Inflammatory macrophage (primary cell): ENCODE measurements around the gene LRRK1.

ENCODE experiments used
- DNase-seq, 2 donors: peaks; one replicate each; pipeline ENCODE4 v3.0.0-alpha.2; 2020 to 2022

Gene LRRK1

GRCh38 chr15:100937171-100937570, 18.0 kb downstream of the LRRK1 start:
- no peak for DNase-seq

GRCh38 chr15:100939791-100940190, 20.6 kb downstream of the LRRK1 start:
- DNase-seq: peak; percentile 59 to 65

GRCh38 chr15:100940767-100941379, 21.7 kb downstream of the LRRK1 start:
- DNase-seq: peak; percentile 93 to 96

- DNase-seq: peak in 1 of 2 donors; percentile 82
These were observed 22.4 kb downstream of the LRRK1 start for GRCh38 chr15:100941536-100941935.

- no peak for DNase-seq
These were observed 23.7 kb downstream of the LRRK1 start for GRCh38 chr15:100942656-100943425.

GRCh38 chr15:100944244-100944895, 25.2 kb downstream of the LRRK1 start:
- no peak for DNase-seq

- DNase-seq: no peak
These were observed 25.8 kb downstream of the LRRK1 start for GRCh38 chr15:100944986-100945385.

- no peak for DNase-seq
These were observed 28.7 kb downstream of the LRRK1 start for GRCh38 chr15:100947760-100948429.

GRCh38 chr15:100948430-100948762, 29.2 kb downstream of the LRRK1 start:
- no peak for DNase-seq

GRCh38 chr15:100949691-100950090, 30.5 kb downstream of the LRRK1 start:
- peak in 1 of 2 donors; percentile 27 for DNase-seq

- no peak for DNase-seq
These were observed 32.8 kb downstream of the LRRK1 start for GRCh38 chr15:100951965-100952364.

- DNase-seq: no peak
These were observed 33.4 kb downstream of the LRRK1 start for GRCh38 chr15:100952566-100952965.

- DNase-seq: peak; percentile 24 to 27
These were observed 39.3 kb downstream of the LRRK1 start for GRCh38 chr15:100958326-100959065.

GRCh38 chr15:100959066-100960050, 40.2 kb downstream of the LRRK1 start:
- no peak for DNase-seq

GRCh38 chr15:100966997-100967396, 47.8 kb downstream of the LRRK1 start:
- no peak for DNase-seq

GRCh38 chr15:100968050-100968966, 49.2 kb downstream of the LRRK1 start:
- no peak for DNase-seq

GRCh38 chr15:100972975-100973350, 53.8 kb downstream of the LRRK1 start:
- DNase-seq: no peak

GRCh38 chr15:100973351-100974111, 54.4 kb downstream of the LRRK1 start:
- no peak for DNase-seq

GRCh38 chr15:100975043-100975442, 55.9 kb downstream of the LRRK1 start:
- DNase-seq: no peak
